Activated naive CD4-positive, alpha-beta T cell treated with anti-CD3 and anti-CD28 coated beads for 36 hours (primary cell): ENCODE results near the gene PCDHAC2. TPM values are rescaled to one million over a fixed set of nuclear protein-coding genes. Genes with fewer than 3 reads are reported as not detected.

ENCODE experiments used
- total RNA-seq, 2 experiments: library from RNA; stranded (reverse); gene quantifications; one replicate each; pipeline ENCODE4 v1.2.3, GENCODE V29; 2021

PCDHAC2 gene
- total RNA-seq, 2 experiments from 2014 or later = not detected

Other genes with a start within 250 kb of the PCDHAC2 start
- gene PCDHA1, start 180.3 kb upstream of the PCDHAC2 start, total RNA-seq = not detected
- gene PCDHA2, start 171.6 kb upstream of the PCDHAC2 start, total RNA-seq = not detected
- gene PCDHA3, start 165.4 kb upstream of the PCDHAC2 start, total RNA-seq = not detected
- not detected for gene PCDHA4, start 159.4 kb upstream of the PCDHAC2 start, total RNA-seq
- not detected for gene PCDHA5, start 144.9 kb upstream of the PCDHAC2 start, total RNA-seq
- not detected for gene PCDHA6, start 138.5 kb upstream of the PCDHAC2 start, total RNA-seq
- gene PCDHA7, start 132.2 kb upstream of the PCDHAC2 start, total RNA-seq = not detected
- gene PCDHA8, start 125.3 kb upstream of the PCDHAC2 start, total RNA-seq = not detected
- gene PCDHA9, start 118.1 kb upstream of the PCDHAC2 start, total RNA-seq = not detected
- gene PCDHA10, start 110.6 kb upstream of the PCDHAC2 start, total RNA-seq = not detected
- not detected for gene PCDHA11, start 97.5 kb upstream of the PCDHAC2 start, total RNA-seq
- gene PCDHA12, start 91.2 kb upstream of the PCDHAC2 start, total RNA-seq = not detected
- not detected for gene PCDHA13, start 84.4 kb upstream of the PCDHAC2 start, total RNA-seq
- not detected for gene PCDHAC1, start 40.2 kb upstream of the PCDHAC2 start, total RNA-seq
- not detected for gene PCDHB1, start 84.9 kb downstream of the PCDHAC2 start, total RNA-seq
- gene PCDHB2, start 128.1 kb downstream of the PCDHAC2 start, total RNA-seq = not detected
- gene PCDHB3, start 134.0 kb downstream of the PCDHAC2 start, total RNA-seq = not detected
- gene PCDHB4, start 155.3 kb downstream of the PCDHAC2 start, total RNA-seq = not detected
- gene PCDHB5, start 168.7 kb downstream of the PCDHAC2 start, total RNA-seq = not detected
- not detected for gene PCDHB6, start 183.6 kb downstream of the PCDHAC2 start, total RNA-seq
- not detected for gene PCDHB7, start 206.2 kb downstream of the PCDHAC2 start, total RNA-seq
- not detected for gene PCDHB8, start 211.3 kb downstream of the PCDHAC2 start, total RNA-seq
- gene PCDHB16, start 215.9 kb downstream of the PCDHAC2 start, total RNA-seq = not detected
- not detected for gene PCDHB9, start 220.7 kb downstream of the PCDHAC2 start, total RNA-seq
- not detected for gene PCDHB10, start 225.9 kb downstream of the PCDHAC2 start, total RNA-seq
- gene PCDHB11, start 233.2 kb downstream of the PCDHAC2 start, total RNA-seq = not detected
- gene PCDHB12, start 242.2 kb downstream of the PCDHAC2 start, total RNA-seq = not detected
- gene PCDHB13, start 247.4 kb downstream of the PCDHAC2 start, total RNA-seq = not detected